GM18508 (cell line): ENCODE results near the gene TEX9.

Experiments used
- ATAC-seq: cut with Tn5 transposase; IDR thresholded peaks from one replicate; pipeline ENCODE4 v1.9.1; 2021; ENCODE audit warnings: moderate number of reproducible peaks; ENCODE audit not compliant: insufficient read depth, unreplicated experiment

Gene TEX9

GRCh38 chr15:56432304-56432703 is 67.1 kb downstream of the TEX9 start:
- no peak for ATAC-seq

DNA sequence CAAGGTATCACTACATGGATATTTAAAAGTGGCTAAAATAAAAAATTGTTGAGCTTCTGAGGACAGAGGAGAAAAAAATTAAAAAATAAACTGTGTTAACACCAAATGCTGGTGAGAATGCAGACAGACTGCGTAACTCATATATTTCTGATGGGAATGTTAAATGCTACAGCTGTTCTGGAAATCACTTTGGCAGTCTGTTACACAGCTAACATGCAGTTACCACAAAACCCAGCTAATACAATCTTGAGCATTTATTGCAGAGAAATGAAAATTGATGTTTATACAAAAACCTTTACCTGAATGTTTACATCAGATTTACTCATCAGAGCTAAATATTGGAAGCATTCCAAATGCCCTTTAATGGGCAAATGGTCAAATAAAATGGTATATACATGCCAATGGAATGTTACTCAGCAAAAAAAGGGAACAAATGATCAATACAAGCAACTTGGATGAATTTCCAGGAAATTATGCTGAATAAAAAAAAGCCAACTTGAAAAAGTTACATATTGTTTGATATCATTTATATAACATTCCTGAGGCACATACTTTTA is 75.1 kb downstream of the TEX9 start:
- ATAC-seq: no peak

DNA sequence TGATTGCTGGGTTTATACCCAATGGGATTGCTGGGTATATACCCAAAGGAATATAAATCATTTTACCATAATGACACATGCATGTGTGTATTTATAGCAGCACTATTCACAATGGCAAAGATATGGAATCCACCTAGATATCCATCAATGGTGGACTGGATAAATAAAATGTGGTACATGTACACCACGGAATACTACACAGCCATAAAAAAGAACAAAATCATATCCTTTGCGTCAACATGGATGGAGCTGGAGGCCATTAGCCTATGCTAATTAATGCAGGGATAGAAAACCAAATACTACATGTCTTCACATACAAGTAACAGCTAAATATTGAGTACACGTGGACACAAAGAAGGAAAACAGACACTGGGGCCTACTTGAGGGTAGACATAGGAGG is 77.1 kb downstream of the TEX9 start:
- no peak for ATAC-seq

- no peak for ATAC-seq
Observed at GRCh38 chr15:56445746-56446145, 80.5 kb downstream of the TEX9 start.

- no peak for ATAC-seq
Observed at GRCh38 chr15:56454836-56455235, 89.6 kb downstream of the TEX9 start.

DNA sequence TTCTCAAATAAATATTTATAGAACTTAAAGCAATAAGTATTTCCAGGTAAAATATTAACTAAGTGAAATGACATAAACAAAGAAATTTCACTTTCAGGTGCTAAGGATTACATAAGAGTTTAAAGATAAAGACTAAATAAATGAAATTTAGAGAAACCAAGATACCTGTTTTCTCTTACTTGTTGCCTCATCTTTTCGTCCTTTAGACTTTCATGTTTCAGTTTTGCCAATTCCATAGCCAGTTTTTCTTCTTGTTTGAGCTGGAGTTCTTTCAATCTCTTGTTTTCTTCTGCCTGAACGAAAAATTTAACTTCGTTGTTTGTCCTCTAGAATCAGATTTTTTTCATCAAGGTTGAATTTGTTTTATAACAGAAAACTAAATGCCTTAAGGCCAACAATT is 91.0 kb downstream of the TEX9 start:
- ATAC-seq: no peak

DNA sequence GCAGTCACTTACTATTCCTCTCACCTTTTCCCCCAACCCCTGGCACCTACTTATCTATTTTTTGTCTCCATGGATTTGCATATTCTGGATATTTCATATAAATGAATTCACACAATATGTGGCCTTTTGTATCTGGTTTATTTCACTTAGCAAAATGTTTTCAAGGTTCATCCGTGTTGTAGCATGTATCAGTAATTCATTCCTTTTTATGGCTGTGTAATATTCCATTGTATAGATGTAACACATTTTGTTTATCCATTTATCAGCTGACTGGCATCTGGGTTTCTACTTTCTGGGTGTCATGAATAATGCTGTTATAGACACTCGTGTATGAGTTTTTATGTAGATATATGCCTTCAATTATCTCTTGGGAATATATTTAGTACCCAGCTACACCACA is 93.9 kb downstream of the TEX9 start:
- ATAC-seq: no peak

DNA sequence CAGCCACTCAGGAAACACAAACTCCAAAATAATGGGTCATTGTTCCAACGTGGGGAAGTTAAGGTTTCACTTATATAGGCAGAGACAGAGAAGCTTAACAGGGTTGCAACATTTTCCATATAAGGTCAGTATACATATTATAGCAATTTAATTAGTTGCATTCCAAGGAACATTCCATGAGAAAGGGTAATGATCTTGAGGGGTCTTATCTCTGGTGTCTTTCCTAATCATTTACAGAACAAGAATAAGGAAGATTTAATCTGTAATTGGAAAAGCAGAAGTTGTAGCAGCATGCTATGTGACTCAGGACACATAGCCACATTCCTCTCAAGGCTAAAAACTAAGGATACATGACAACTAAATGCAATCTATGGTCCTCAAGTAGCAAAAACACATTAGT is 94.8 kb downstream of the TEX9 start:
- no peak for ATAC-seq

- no peak for ATAC-seq
Observed at GRCh38 chr15:56460947-56461346, 95.7 kb downstream of the TEX9 start.

- peak; percentile 94 for ATAC-seq
Observed at GRCh38 chr15:56464893-56465520, 99.8 kb downstream of the TEX9 start, which contains the start of gene MNS1. Gene MNS1, minus strand, starts transcription at chr15:56465137. Its CDS starts 165 bp downstream, at chr15:56464972.

- no peak for ATAC-seq
Observed at GRCh38 chr15:56467616-56468015, 102.4 kb downstream of the TEX9 start.

GRCh38 chr15:56468401-56468800 is 103.2 kb downstream of the TEX9 start:
- ATAC-seq: peak; percentile 47

DNA sequence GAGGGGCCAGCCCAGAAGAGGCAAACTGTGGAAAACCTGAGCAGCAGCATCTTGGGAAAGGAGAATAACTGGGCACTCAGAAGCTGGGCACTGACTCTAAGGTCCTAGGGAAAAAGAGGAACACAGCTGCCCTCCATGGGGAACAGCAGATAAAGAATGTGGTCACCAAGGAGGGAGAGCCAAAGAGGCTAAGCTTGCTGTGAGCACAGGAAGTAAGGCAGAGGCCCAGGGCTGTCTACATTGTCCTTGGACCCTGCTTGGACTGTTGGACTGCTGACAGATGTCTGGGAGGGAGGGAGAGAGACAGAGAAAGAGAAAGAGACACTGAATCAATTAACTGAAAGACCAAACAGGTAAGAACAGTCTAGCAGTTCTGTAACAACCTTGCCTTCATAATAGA is 104.3 kb downstream of the TEX9 start:
- no peak for ATAC-seq

GRCh38 chr15:56471440-56472069 is 106.3 kb downstream of the TEX9 start:
- no peak for ATAC-seq

DNA sequence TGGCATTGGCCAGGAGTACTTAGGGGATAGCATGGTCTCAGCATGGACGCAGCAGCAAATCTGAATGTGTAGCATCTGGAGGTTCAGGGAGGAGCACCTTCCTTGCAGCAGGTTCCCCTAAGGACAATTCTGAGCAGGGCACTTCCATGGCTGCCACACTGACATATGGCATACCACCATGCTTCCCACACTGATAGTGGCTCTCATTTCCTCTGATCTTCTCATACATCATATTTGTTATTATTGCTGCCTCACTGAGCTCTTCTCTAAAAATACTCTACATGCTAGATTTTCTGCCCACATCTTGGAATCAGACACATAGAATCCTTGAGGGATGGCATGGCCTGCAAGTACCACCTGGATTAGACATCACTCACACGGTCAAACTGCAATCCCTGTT is 107.1 kb downstream of the TEX9 start:
- ATAC-seq: no peak

- ATAC-seq: no peak
Observed at GRCh38 chr15:56473017-56473416, 107.8 kb downstream of the TEX9 start.

- ATAC-seq: no peak
Observed at GRCh38 chr15:56475351-56475750, 110.1 kb downstream of the TEX9 start.
